Prostate gland (tissue), 2 donors: ENCODE results near the gene MAD1L1. TPM values are rescaled to one million over a fixed set of nuclear protein-coding genes. Genes with fewer than 3 reads are reported as not detected.

Experiments
- DNase-seq: peaks from one replicate; pipeline ENCODE4 v3.0.0-alpha.2; 2019; ENCODE audit warnings: low spot score
- H3K27ac ChIP-seq, 2 donors: fragments of 200-600 bp; sonication (generic); 2 replicates each; pipeline ENCODE4 v1.5.1; 2017 to 2019
- H3K27me3 ChIP-seq: fragments of 200-600 bp; sonication (generic); replicated peaks from 2 replicates; pipeline ENCODE4 v1.5.1; 2019; ENCODE audit not compliant: insufficient read depth
- H3K36me3 ChIP-seq, 2 donors: fragments of 200-600 bp; sonication (generic); 1 replicate in 1 of 2; 2 replicates in 1 of 2; pipeline versions ENCODE4 v1.5.1 to v1.8.1; 2017 to 2019
- H3K4me1 ChIP-seq: fragments of 200-600 bp; sonication (generic); replicated peaks from 2 replicates; pipeline ENCODE4 v1.5.1; 2019
- H3K4me3 ChIP-seq, 2 donors: fragments of 200-600 bp; sonication (generic); 2 replicates each; pipeline ENCODE4 v1.5.1; 2017 to 2019
- H3K9me3 ChIP-seq: fragments of 200-600 bp; sonication (generic); 2 replicates; pipeline ENCODE4 v1.5.1; 2017
- CTCF ChIP-seq, 4 experiments: fragments of 200-600 bp in 2 of 4; fragments of 450-650 bp in 2 of 4; sonication (generic) in 2 of 4; IDR thresholded peaks; 1 replicate in 3 of 4; 2 replicates in 1 of 4; pipeline ENCODE4 v1.5.1; 2016 to 2019; ENCODE audit warnings: antibody characterized with exemption in 4 of 4, mild to moderate bottlenecking in 2 of 4, moderate library complexity in 2 of 4
- POLR2A ChIP-seq: fragments of 450-650 bp; IDR thresholded peaks from one replicate; pipeline ENCODE4 v1.6.1; 2016; ENCODE audit warnings: antibody characterized with exemption, mild to moderate bottlenecking
- POLR2AphosphoS5 ChIP-seq: sonication (generic); formaldehyde crosslinking; IDR thresholded peaks from one replicate; pipeline ENCODE4 v1.6.1; 2017; ENCODE audit warnings: antibody characterized with exemption
- WGBS: methylation state at CpG from one replicate; pipeline ENCODE4 v1.1.5; 2018; 5-methylcytosine and 5-hydroxymethylcytosine counted together
- intact Hi-C: fragments of 100-400 bp; cut with DNase I; formaldehyde crosslinking; loops from one replicate; pipeline ENCODE4 v1.14.2; 2022
- total RNA-seq, 2 donors: library from RNA; depleted of rRNA; stranded (reverse); fragments of >200 nt; gene quantifications; one replicate each; pipeline ENCODE4 v1.1.0, GENCODE V29; 2016

MAD1L1 gene
- total RNA-seq, 2 donors from 2014 or later = 79.3 to 91.9 TPM

- no peaks in the 10 kb centered on the region for H3K9me3 ChIP-seq
- H3K4me1 ChIP-seq = no peaks in the 10 kb centered on the region
- no peak for TF ChIP-seq CTCF (IDR thresholded peaks at IDR 0.05)
- no peak for TF ChIP-seq POLR2AphosphoS5
- TF ChIP-seq POLR2A = no peak
- 73% methylated on average over 21 of the region's 21 CpGs for WGBS
- no peak overlapping the region for H3K27ac ChIP-seq
- intact Hi-C loops = loop anchor here (5.0 kb wide), 1 partner anchor 50 kb away; no protein-coding TSS in a partner anchor
- H3K27me3 ChIP-seq = no peaks in the 10 kb centered on the region
- H3K4me3 ChIP-seq = no peak overlapping the region
- DNase-seq = no peak
- H3K36me3 ChIP-seq = no peaks in the 10 kb centered on the region
These were observed 125.2 kb downstream of the MAD1L1 start for GRCh38 chr7:2107386-2108070.

- no peak for DNase-seq
- H3K27me3 ChIP-seq = no peaks in the 10 kb centered on the region
- no peak for TF ChIP-seq CTCF (IDR thresholded peaks at IDR 0.05)
- no peak for TF ChIP-seq POLR2AphosphoS5
- TF ChIP-seq POLR2A = no peak
- intact Hi-C loops = loop anchor here (5.0 kb wide), 1 partner anchor 50 kb away; no protein-coding TSS in a partner anchor
- H3K9me3 ChIP-seq = no peaks in the 10 kb centered on the region
- H3K27ac ChIP-seq = no peak overlapping the region
- WGBS = 60% methylated on average over 13 of the region's 15 CpGs
- no peak overlapping the region for H3K4me3 ChIP-seq
- no peaks in the 10 kb centered on the region for H3K36me3 ChIP-seq
- H3K4me1 ChIP-seq = no peaks in the 10 kb centered on the region
These were observed 125.8 kb downstream of the MAD1L1 start for GRCh38 chr7:2106924-2107323.

- no peaks in the 10 kb centered on the region for H3K4me1 ChIP-seq
- TF ChIP-seq POLR2AphosphoS5 (no peak), CTCF (IDR thresholded peaks at IDR 0.05) (no peak)
- DNase-seq = no peak
- H3K9me3 ChIP-seq = no peaks in the 10 kb centered on the region
- no peaks in the 10 kb centered on the region for H3K36me3 ChIP-seq
- 87% methylated on average over 12 of the region's 12 CpGs for WGBS
- H3K27ac ChIP-seq = no peak overlapping the region
- H3K27me3 ChIP-seq = no peaks in the 10 kb centered on the region
- intact Hi-C loops = loop anchor here (5.0 kb wide), 1 partner anchor 51 kb away; no protein-coding TSS in a partner anchor
- H3K4me3 ChIP-seq = no peak overlapping the region
These were observed 126.3 kb downstream of the MAD1L1 start for GRCh38 chr7:2106440-2106839.

GRCh38 chr7:2105917-2106316, 126.8 kb downstream of the MAD1L1 start:
- no peak overlapping the region for H3K4me3 ChIP-seq
- no peaks in the 10 kb centered on the region for H3K9me3 ChIP-seq
- H3K27me3 ChIP-seq = no peaks in the 10 kb centered on the region
- H3K36me3 ChIP-seq = no peaks in the 10 kb centered on the region
- TF ChIP-seq POLR2A (no peak), POLR2AphosphoS5 (no peak), CTCF (IDR thresholded peaks at IDR 0.05) (no peak)
- WGBS = 91% methylated on average over 17 of the region's 17 CpGs
- H3K4me1 ChIP-seq = no peaks in the 10 kb centered on the region
- H3K27ac ChIP-seq = no peak overlapping the region
- intact Hi-C loops = loop anchor here (2.0 to 5.0 kb wide), 2 partner anchors 51 to 103 kb away; no protein-coding TSS in a partner anchor
- DNase-seq = no peak

- TF ChIP-seq POLR2A = no peak
- no peak for TF ChIP-seq CTCF (IDR thresholded peaks at IDR 0.05)
- TF ChIP-seq POLR2AphosphoS5 = no peak
- 89% methylated on average over 13 of the region's 13 CpGs for WGBS
- no peaks in the 10 kb centered on the region for H3K36me3 ChIP-seq
- H3K27me3 ChIP-seq = no peaks in the 10 kb centered on the region
- H3K27ac ChIP-seq = no peak overlapping the region
- H3K4me3 ChIP-seq = no peak overlapping the region
- no peak for DNase-seq
- no peaks in the 10 kb centered on the region for H3K4me1 ChIP-seq
- no peaks in the 10 kb centered on the region for H3K9me3 ChIP-seq
- intact Hi-C loops = loop anchor here (2.0 to 5.0 kb wide), 2 partner anchors 52 to 104 kb away; no protein-coding TSS in a partner anchor
These were observed 127.5 kb downstream of the MAD1L1 start for GRCh38 chr7:2105280-2105679.
